GM12873 (cell line): ENCODE measurements around the gene QPCT.

Experiments
- TF ChIP-seq, protein P1 (sequence below): IDR thresholded peaks from 2 replicates; pipeline ENCODE4 v1.5.1; 2012; ENCODE audit warnings: low read depth, mild to moderate bottlenecking, moderate library complexity, low read length, control low read depth; ENCODE audit not compliant: insufficient read depth; ENCODE audit errors: missing control alignments

Gene QPCT

DNA sequence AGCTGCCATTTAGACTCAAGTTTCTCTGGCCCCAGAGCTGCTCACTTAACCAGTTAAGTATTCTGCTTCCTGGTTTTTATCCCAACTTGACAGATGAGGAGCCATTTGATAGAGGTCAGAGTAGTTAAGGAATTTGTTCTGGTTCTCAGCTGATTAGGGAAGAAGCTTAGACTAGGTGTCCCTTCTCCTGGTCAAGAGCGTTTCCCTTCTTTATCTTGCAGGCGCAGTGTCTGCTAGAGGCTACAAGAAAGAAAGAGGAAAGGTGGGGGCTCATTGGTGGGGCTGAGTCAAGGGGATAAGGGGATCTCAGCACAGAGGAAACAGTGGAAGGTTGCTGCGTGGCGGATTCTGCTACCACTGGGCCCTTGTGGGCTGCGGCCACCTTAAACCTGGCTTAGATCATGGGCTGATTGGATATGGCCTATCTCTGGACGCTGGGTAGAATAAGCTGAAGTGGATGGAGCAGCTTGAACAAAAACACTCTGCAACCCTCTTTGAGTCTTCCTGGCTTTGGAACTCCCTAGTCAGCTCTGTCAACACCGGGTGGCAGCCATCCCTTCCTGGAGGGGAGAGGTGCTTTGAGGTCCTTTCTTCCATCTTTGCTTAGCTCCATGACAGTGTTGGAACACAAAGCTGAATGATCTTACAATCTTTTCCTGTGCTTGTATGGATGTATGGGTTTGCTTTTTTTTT is 70.8 kb downstream of the QPCT start:
- TF ChIP-seq, protein P1, sequence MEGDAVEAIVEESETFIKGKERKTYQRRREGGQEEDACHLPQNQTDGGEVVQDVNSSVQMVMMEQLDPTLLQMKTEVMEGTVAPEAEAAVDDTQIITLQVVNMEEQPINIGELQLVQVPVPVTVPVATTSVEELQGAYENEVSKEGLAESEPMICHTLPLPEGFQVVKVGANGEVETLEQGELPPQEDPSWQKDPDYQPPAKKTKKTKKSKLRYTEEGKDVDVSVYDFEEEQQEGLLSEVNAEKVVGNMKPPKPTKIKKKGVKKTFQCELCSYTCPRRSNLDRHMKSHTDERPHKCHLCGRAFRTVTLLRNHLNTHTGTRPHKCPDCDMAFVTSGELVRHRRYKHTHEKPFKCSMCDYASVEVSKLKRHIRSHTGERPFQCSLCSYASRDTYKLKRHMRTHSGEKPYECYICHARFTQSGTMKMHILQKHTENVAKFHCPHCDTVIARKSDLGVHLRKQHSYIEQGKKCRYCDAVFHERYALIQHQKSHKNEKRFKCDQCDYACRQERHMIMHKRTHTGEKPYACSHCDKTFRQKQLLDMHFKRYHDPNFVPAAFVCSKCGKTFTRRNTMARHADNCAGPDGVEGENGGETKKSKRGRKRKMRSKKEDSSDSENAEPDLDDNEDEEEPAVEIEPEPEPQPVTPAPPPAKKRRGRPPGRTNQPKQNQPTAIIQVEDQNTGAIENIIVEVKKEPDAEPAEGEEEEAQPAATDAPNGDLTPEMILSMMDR = peak; percentile 33

GRCh38 chr2:37417321-37417720 is 72.9 kb downstream of the QPCT start:
- TF ChIP-seq, protein P1 = no peak

DNA sequence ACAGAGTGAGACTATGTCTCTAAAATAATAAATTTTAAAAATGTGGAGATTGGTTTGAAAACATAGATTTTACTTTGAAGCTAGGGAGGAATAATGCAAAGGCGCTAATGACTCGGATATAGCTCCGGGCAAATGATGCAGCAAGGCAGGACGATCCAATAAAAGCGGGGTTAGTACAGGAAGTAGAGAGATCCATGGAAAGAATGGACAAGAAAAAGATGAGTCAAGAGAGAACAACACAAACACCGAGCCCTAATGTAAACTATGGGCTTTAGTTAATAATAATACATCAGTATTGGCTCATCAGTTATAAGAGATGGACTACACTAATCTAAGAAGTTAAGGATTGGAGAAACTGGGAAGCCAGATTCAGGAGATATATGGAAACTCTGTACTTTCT is 74.5 kb downstream of the QPCT start:
- TF ChIP-seq, protein P1 = no peak

DNA sequence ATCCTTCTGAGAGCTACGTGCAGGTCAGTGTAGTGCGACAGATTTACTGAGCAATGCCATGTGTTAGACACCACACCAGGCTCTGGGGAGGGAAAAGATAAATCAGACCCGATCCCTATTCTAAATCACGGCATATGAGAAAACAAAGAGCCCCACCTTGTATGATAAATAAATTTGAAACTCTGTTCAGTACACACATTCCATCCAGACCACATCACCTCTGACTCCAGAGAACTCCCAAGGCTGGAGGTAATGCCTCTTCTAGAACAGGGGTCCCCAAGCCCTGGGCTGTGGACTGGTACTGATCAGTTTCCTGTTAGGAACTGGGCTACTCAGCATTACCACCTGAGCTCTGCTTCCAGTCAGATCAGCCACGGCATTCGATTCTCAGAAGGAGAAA is 77.3 kb downstream of the QPCT start:
- TF ChIP-seq, protein P1 = no peak

- TF ChIP-seq, protein P1 = no peak
These were observed 78.4 kb downstream of the QPCT start for GRCh38 chr2:37422816-37423215.
